ENCODE measurements around the gene NNAT.

DNA sequence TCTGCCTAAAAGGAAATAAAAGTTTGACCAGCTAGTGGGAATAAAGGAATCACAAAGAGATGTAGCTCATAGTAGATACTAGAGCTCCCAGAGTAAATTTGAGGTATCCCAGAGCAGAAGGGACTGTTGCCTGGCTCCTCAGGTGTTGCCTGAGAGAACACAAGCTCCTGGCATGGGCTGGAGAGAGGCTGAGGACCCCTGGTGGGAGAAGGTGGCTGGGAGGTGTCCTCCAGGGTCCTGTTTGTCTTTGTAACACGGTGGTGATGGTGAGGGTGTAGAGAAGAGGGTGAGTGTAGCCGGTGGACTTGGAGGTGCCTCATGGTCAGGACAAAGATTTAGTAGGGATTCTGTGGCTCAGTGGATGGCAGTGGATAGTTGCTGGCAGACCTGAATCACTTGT lies 28.1 kb upstream of the NNAT start:
- TF ChIP-seq, protein P1, sequence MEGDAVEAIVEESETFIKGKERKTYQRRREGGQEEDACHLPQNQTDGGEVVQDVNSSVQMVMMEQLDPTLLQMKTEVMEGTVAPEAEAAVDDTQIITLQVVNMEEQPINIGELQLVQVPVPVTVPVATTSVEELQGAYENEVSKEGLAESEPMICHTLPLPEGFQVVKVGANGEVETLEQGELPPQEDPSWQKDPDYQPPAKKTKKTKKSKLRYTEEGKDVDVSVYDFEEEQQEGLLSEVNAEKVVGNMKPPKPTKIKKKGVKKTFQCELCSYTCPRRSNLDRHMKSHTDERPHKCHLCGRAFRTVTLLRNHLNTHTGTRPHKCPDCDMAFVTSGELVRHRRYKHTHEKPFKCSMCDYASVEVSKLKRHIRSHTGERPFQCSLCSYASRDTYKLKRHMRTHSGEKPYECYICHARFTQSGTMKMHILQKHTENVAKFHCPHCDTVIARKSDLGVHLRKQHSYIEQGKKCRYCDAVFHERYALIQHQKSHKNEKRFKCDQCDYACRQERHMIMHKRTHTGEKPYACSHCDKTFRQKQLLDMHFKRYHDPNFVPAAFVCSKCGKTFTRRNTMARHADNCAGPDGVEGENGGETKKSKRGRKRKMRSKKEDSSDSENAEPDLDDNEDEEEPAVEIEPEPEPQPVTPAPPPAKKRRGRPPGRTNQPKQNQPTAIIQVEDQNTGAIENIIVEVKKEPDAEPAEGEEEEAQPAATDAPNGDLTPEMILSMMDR (IDR thresholded peaks at IDR 0.05; ENCODE audit: low read depth, low read length, missing input control), result no peak
- TF ChIP-seq HNF4A (conservative IDR thresholded peaks at IDR 0.05) (no peak), YY1 (IDR thresholded peaks at IDR 0.05) (no peak), FOXA1 (IDR thresholded peaks at IDR 0.05) (no peak), RXRA (IDR thresholded peaks at IDR 0.05) (no peak), TAF1 (conservative IDR thresholded peaks at IDR 0.05) (no peak), NR2F2 (IDR thresholded peaks at IDR 0.05) (no peak), RAD21 (IDR thresholded peaks at IDR 0.05) (no peak), SP1 (IDR thresholded peaks at IDR 0.05) (no peak)
- TF ChIP-seq, protein P2, sequence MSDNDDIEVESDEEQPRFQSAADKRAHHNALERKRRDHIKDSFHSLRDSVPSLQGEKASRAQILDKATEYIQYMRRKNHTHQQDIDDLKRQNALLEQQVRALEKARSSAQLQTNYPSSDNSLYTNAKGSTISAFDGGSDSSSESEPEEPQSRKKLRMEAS (IDR thresholded peaks at IDR 0.05), result no peak
- TF ChIP-seq, protein P3, sequence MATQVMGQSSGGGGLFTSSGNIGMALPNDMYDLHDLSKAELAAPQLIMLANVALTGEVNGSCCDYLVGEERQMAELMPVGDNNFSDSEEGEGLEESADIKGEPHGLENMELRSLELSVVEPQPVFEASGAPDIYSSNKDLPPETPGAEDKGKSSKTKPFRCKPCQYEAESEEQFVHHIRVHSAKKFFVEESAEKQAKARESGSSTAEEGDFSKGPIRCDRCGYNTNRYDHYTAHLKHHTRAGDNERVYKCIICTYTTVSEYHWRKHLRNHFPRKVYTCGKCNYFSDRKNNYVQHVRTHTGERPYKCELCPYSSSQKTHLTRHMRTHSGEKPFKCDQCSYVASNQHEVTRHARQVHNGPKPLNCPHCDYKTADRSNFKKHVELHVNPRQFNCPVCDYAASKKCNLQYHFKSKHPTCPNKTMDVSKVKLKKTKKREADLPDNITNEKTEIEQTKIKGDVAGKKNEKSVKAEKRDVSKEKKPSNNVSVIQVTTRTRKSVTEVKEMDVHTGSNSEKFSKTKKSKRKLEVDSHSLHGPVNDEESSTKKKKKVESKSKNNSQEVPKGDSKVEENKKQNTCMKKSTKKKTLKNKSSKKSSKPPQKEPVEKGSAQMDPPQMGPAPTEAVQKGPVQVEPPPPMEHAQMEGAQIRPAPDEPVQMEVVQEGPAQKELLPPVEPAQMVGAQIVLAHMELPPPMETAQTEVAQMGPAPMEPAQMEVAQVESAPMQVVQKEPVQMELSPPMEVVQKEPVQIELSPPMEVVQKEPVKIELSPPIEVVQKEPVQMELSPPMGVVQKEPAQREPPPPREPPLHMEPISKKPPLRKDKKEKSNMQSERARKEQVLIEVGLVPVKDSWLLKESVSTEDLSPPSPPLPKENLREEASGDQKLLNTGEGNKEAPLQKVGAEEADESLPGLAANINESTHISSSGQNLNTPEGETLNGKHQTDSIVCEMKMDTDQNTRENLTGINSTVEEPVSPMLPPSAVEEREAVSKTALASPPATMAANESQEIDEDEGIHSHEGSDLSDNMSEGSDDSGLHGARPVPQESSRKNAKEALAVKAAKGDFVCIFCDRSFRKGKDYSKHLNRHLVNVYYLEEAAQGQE (IDR thresholded peaks at IDR 0.05), result no peak
- TF ChIP-seq, protein P4, sequence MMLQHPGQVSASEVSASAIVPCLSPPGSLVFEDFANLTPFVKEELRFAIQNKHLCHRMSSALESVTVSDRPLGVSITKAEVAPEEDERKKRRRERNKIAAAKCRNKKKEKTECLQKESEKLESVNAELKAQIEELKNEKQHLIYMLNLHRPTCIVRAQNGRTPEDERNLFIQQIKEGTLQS (IDR thresholded peaks at IDR 0.05), result no peak
